Bronchial epithelial cell (primary cell): ENCODE measurements around the gene PUM1. TPM values are rescaled to one million over a fixed set of nuclear protein-coding genes. Genes with fewer than 3 reads are reported as not detected.
"Not testable (repeated sequence)": the region's sequence is repeated elsewhere in the genome, so short reads cannot be mapped to it uniquely, and the experiment has no call there.

ENCODE experiments used
- DNase-seq: peaks from one replicate; pipeline ENCODE4 v3.0.0-alpha.2; 2010; ENCODE audit warnings: low read depth
- FAIRE-seq: peaks from 2 replicates; lab custom pipeline; 2011; peaks lifted over from hg19 to GRCh38; lab: Jason Lieb, UNC
- H3K27me3 ChIP-seq: 2 replicates; pipeline ENCODE4 v1.5.1; 2011; ENCODE audit warnings: low read length; ENCODE audit not compliant: control insufficient read depth, insufficient read depth
- H3K36me3 ChIP-seq: 2 replicates; pipeline ENCODE4 v1.5.1; 2011; ENCODE audit warnings: low read length; ENCODE audit not compliant: control insufficient read depth, insufficient read depth
- H3K4me3 ChIP-seq: 2 replicates; pipeline ENCODE4 v1.5.1; 2011; ENCODE audit warnings: mild to moderate bottlenecking, low read depth, low read length, control low read depth
- CTCF ChIP-seq: IDR thresholded peaks from 2 replicates; pipeline ENCODE4 v1.5.1; 2011; ENCODE audit warnings: mild to moderate bottlenecking, moderate library complexity, low read length, control low read depth, inconsistent platforms; ENCODE audit not compliant: insufficient read depth, severe bottlenecking
- total RNA-seq: library from RNA; depleted of rRNA; stranded (reverse); fragments of >200 nt; gene quantifications from 2 replicates; pipeline ENCODE4 v1.2.1, GENCODE V29; 2014

PUM1 gene
- total RNA-seq, 1 donor from 2014 or later = 38.7 TPM

- no peak for TF ChIP-seq CTCF
- FAIRE-seq (no peak), DNase-seq (no peak)
- H3K27me3 ChIP-seq = no peaks in the 10 kb centered on the region
- H3K4me3 ChIP-seq = no peak overlapping the region
- peaks cover 13% of the 10 kb centered on the region for H3K36me3 ChIP-seq
Observed at GRCh38 chr1:31058012-31058411, 7.5 kb downstream of the PUM1 start.

GRCh38 chr1:31055953-31056352 lies 9.6 kb downstream of the PUM1 start:
- no peak for TF ChIP-seq CTCF
- FAIRE-seq = no peak
- H3K36me3 ChIP-seq = peaks cover 13% of the 10 kb centered on the region
- H3K4me3 ChIP-seq = no peak overlapping the region
- DNase-seq = no peak
- no peaks in the 10 kb centered on the region for H3K27me3 ChIP-seq

GRCh38 chr1:31055501-31055900 lies 10.0 kb downstream of the PUM1 start:
- Histone ChIP-seq H3K4me3 (no peak overlapping the region), H3K27me3 (no peaks in the 10 kb centered on the region), H3K36me3 (peaks cover 13% of the 10 kb centered on the region)
- FAIRE-seq (no peak), DNase-seq (no peak)
- no peak for TF ChIP-seq CTCF

DNA sequence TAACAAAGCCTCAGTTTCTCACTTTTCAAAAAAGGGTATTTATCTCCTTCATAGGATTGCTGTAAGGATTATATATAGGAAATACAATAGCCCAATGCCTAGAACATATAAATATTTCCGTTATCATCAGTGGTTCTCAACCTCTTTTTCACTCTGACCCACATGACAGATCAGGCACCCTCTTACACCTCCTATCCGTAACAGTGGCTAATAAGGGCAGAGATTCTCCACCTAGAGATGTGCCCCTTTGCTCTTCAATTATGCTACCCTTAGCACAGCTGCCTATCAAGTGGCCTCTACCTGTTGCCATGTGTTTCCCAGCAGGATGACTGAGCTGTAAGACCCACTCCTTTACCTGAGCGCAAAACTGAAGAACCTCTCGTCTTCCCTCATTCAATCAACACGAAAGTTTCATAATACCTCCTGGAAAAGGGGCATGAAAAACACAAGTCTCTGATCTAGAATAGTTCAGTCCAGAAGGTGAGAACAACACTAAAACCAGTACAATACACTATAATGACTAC lies 10.5 kb downstream of the PUM1 start:
- TF ChIP-seq CTCF = no peak
- no peaks in the 10 kb centered on the region for H3K27me3 ChIP-seq
- no peak for DNase-seq
- H3K4me3 ChIP-seq = no peak overlapping the region
- no peak for FAIRE-seq
- H3K36me3 ChIP-seq = peaks cover 13% of the 10 kb centered on the region

DNA sequence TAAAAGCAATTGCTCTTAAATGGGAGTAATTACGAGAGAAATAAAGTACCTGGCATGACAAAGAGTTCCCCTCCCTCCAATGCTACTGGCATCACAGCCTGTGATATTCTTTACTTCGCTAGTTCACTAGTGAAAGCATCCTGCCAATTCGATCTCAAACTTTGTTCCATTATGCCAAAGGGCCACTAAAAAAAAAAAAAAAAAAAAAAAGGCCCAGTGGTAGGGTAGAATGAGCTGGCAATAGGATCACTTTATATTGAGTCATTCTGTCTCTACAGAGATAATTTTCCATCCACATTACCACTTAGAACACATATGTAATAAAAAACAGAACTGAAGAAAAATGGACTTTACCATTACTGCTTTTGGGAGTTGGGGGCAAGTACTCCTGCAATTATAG lies 11.2 kb downstream of the PUM1 start:
- TF ChIP-seq CTCF = no peak
- H3K36me3 ChIP-seq = peaks cover 13% of the 10 kb centered on the region
- FAIRE-seq = no peak
- H3K27me3 ChIP-seq = no peaks in the 10 kb centered on the region
- H3K4me3 ChIP-seq = no peak overlapping the region
- DNase-seq = no peak

GRCh38 chr1:31052613-31053012 lies 12.9 kb downstream of the PUM1 start:
- H3K36me3 ChIP-seq, H3K27me3 ChIP-seq, FAIRE-seq, DNase-seq, H3K4me3 ChIP-seq: not testable (repeated sequence)
